Mesendoderm (in vitro differentiated cells): Measurements from ENCODE around the gene TAF1D.

Experiments
- DNase-seq: peaks from one replicate; pipeline ENCODE4 v3.0.0; 2013
- H2AK5ac ChIP-seq: 2 replicates; pipeline ENCODE4 v1.6.1; 2013; ENCODE audit warnings: low read length, inconsistent platforms
- H2BK120ac ChIP-seq: 2 replicates; pipeline ENCODE4 v1.6.1; 2013; ENCODE audit warnings: low read depth, mild to moderate bottlenecking, low read length, moderate library complexity, mixed read lengths
- H2BK15ac ChIP-seq: replicated peaks from 2 replicates; pipeline ENCODE4 v1.6.1; 2013; ENCODE audit warnings: low read depth, mild to moderate bottlenecking, moderate library complexity
- H2BK5ac ChIP-seq: 2 replicates; pipeline ENCODE4 v1.6.1; 2013; ENCODE audit warnings: low read length, inconsistent platforms
- H3K18ac ChIP-seq: 2 replicates; pipeline ENCODE4 v1.6.1; 2013; ENCODE audit warnings: mild to moderate bottlenecking, low read length, mixed read lengths
- H3K23ac ChIP-seq: one replicate; pipeline ENCODE4 v1.6.1; 2013; ENCODE audit warnings: low read length
- H3K27ac ChIP-seq: 2 replicates; pipeline ENCODE4 v1.5.1; 2013; ENCODE audit warnings: low read depth, mild to moderate bottlenecking, inconsistent platforms, low read length, moderate library complexity
- H3K27me3 ChIP-seq: 2 replicates; pipeline ENCODE4 v1.6.1; 2013; ENCODE audit warnings: low read length, control low read depth, mild to moderate bottlenecking, inconsistent platforms; ENCODE audit not compliant: insufficient read depth, poor library complexity
- H3K36me3 ChIP-seq: 2 replicates; pipeline ENCODE4 v1.6.1; 2013; ENCODE audit warnings: low read length, inconsistent platforms; ENCODE audit not compliant: control insufficient read depth, insufficient read depth
- H3K4ac ChIP-seq: one replicate; pipeline ENCODE4 v1.6.1; 2013; ENCODE audit warnings: low read depth, mild to moderate bottlenecking, low read length, moderate library complexity
- H3K4me1 ChIP-seq: 2 replicates; pipeline ENCODE4 v1.6.1; 2013; ENCODE audit warnings: low read depth, low read length, inconsistent platforms; ENCODE audit not compliant: control insufficient read depth
- H3K4me2 ChIP-seq: 2 replicates; pipeline ENCODE4 v1.6.1; 2013; ENCODE audit warnings: low read length
- H3K4me3 ChIP-seq: 2 replicates; pipeline ENCODE4 v1.5.1; 2013; ENCODE audit warnings: mild to moderate bottlenecking, low read length
- H3K56ac ChIP-seq: one replicate; pipeline ENCODE4 v1.6.1; 2013; ENCODE audit warnings: low read length
- H3K79me1 ChIP-seq: 2 replicates; pipeline ENCODE4 v1.6.1; 2013; ENCODE audit warnings: low read length, inconsistent platforms
- H3K79me2 ChIP-seq: 2 replicates; pipeline ENCODE4 v1.6.1; 2013; ENCODE audit warnings: mild to moderate bottlenecking, low read length; ENCODE audit not compliant: control insufficient read depth, insufficient read depth
- H3K9ac ChIP-seq: 2 replicates; pipeline ENCODE4 v1.6.1; 2013; ENCODE audit warnings: low read length, inconsistent platforms
- H4K5ac ChIP-seq: one replicate; pipeline ENCODE4 v1.6.1; 2013; ENCODE audit warnings: low read length
- H4K8ac ChIP-seq: one replicate; pipeline ENCODE4 v1.6.1; 2013; ENCODE audit warnings: low read depth, mild to moderate bottlenecking, control low read depth, low read length, moderate library complexity
- whole genome bisulfite sequencing: extraction: QIAGEN DNeasy Blood & Tissue Kit; methylation state at CpG from one replicate; pipeline ENCODE4 v1.1.7; 2013; ENCODE audit warnings: low lambda C conversion rate, missing lambda C conversion rate; ENCODE audit not compliant: insufficient coverage; ENCODE audit errors: extremely low coverage; 5-methylcytosine and 5-hydroxymethylcytosine counted together

TAF1D gene

DNA sequence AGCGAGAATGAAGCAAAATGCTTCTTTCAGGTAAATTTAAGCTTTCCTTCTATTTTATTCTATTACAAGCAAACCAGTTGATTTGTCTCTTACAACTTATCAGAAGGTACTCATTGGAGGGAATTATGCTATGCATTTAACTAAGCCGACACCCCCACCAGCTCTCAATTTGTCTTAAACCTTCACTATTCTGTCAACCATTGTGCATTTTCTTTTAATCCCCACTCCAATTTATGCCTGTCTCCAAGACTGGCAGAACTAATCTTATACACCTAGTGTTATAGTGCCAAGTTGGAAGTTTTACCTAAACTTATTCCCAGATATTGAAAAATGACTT is 12.5 kb downstream of the TAF1D start:
- Histone ChIP-seq H3K4ac (no peak overlapping the region), H3K27ac (no peak overlapping the region)
- no peak for DNase-seq

DNA sequence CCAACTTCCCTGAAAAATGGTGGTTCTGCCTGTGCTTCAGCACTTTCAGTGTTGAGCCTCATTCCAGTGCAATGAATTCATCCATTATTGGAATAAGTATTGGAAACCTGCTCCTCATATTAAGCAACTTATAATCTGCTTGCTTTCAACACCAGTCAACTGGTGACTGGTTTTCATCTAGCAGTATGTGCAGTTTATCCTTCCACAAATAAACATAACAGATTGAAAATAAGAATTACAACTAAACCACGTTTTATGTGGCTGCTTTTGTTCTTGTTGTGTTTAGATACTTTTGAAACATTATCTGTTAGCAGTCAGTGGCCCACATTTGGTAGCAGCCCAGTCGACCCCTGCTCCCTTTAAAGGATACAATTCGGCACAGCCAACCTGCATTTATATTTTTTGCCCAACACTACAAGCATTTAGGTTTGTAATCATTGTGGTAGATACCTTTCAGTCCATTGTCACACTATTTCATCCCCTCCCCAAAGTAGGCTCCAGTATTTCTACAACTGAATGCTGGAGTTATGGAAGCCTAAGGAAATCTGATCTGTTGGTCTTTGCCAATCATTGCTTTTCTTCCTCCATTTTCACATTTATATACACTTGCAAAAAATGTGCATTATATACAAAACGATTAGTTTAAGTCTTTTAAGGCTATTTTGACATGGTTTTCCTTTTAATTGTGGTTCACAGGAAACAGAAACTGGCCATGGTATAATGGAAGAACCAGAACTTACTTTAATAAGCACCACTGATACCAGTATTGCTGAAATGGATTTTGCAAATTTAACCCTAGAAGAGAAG is 13.1 kb downstream of the TAF1D start:
- Histone ChIP-seq H2BK5ac (no peak overlapping the region), H3K4me3 (no peak overlapping the region), H3K79me1 (no peaks in the 10 kb centered on the region), H3K27me3 (no peaks in the 10 kb centered on the region), H2BK120ac (no peak overlapping the region), H2AK5ac (no peak overlapping the region), H2BK15ac (no peak overlapping the region), H3K23ac (no peak overlapping the region), H3K79me2 (no peaks in the 10 kb centered on the region), H3K9ac (no peak overlapping the region), H3K27ac (no peak overlapping the region), H3K56ac (no peak overlapping the region), H4K8ac (no peak overlapping the region), H3K36me3 (peaks cover 2% of the 10 kb centered on the region), H3K4me1 (no peaks in the 10 kb centered on the region), H3K4me2 (no peak overlapping the region), H3K18ac (no peak overlapping the region), H4K5ac (no peak overlapping the region), H3K4ac (no peak overlapping the region)
- no CpG with 5 or more reads among the region's 4 CpGs for whole genome bisulfite sequencing
- DNase-seq, result no peak

More for the DNA sequence above, 12.5 kb downstream of the TAF1D start:
- no peaks in the 10 kb centered on the region for H3K79me2 ChIP-seq
- H3K18ac ChIP-seq, result no peak overlapping the region
- H2BK15ac ChIP-seq, result no peak overlapping the region
- no peak overlapping the region for H2BK5ac ChIP-seq
- WGBS, result no CpG with 5 or more reads among the region's 2 CpGs
- no peak overlapping the region for H3K4me3 ChIP-seq
- no peak overlapping the region for H4K5ac ChIP-seq
- no peak overlapping the region for H4K8ac ChIP-seq
- H3K56ac ChIP-seq, result no peak overlapping the region
- H3K79me1 ChIP-seq, result no peaks in the 10 kb centered on the region
- H3K4me2 ChIP-seq, result no peak overlapping the region
- H3K4me1 ChIP-seq, result no peaks in the 10 kb centered on the region
- H3K36me3 ChIP-seq, result peaks cover 4% of the 10 kb centered on the region
- no peak overlapping the region for H2BK120ac ChIP-seq
- H3K9ac ChIP-seq, result no peak overlapping the region
- no peak overlapping the region for H3K23ac ChIP-seq
- no peak overlapping the region for H2AK5ac ChIP-seq
- no peaks in the 10 kb centered on the region for H3K27me3 ChIP-seq

DNA sequence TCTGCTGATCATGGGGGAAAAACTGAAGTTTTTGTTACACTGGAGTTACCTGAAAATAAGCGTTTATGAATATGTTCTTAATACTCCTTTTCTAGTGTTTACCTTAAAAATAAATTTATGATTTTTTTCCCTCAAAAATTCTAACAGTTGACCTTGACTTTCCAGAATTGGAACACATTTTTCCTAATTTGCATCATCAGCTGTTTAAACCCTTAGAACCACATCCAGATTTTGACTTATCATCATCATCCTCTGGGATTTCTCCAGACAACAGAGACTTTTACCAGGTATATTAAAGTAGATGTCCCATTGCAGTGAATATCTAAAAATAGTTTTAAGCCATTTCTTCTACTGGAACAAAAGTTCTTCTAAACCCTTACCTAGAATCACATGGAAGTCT is 17.2 kb downstream of the TAF1D start:
- WGBS, result no CpG with 5 or more reads among the region's 1 CpG
- Histone ChIP-seq H3K56ac (no peak overlapping the region), H2AK5ac (no peak overlapping the region), H3K23ac (no peak overlapping the region), H4K8ac (no peak overlapping the region), H3K27ac (no peak overlapping the region), H3K79me1 (no peaks in the 10 kb centered on the region), H2BK120ac (no peak overlapping the region), H3K4me2 (no peak overlapping the region), H4K5ac (no peak overlapping the region), H3K79me2 (no peaks in the 10 kb centered on the region), H3K36me3 (no peaks in the 10 kb centered on the region), H3K4ac (no peak overlapping the region), H2BK5ac (no peak overlapping the region), H3K18ac (no peak overlapping the region), H3K4me3 (no peak overlapping the region), H3K9ac (no peak overlapping the region), H3K27me3 (no peaks in the 10 kb centered on the region), H3K4me1 (no peaks in the 10 kb centered on the region), H2BK15ac (no peak overlapping the region)
- DNase-seq, result no peak

DNA sequence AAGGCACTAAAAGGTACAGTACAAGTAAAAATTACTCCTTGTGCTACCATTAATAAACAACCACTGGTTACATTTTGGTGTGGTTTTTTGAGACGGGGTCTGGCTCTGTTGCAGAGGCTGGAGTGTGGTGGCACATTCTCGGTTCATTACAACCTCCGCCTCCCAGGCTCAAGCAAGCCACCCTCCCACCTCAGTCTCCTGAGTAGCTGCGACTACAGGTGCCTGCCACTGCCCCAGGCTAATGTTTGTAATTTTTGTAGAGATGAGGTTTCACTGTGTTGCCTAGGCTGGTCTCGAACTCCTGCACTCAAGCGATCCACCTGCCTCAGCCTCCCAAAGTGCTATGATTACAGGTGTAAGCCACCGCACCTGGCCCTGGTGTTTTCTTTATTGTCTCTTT is 20.8 kb downstream of the TAF1D start:
- WGBS, result no CpG with 5 or more reads among the region's 7 CpGs
- Histone ChIP-seq H3K79me1 (no peaks in the 10 kb centered on the region), H3K36me3 (no peaks in the 10 kb centered on the region), H3K4me3 (no peak overlapping the region), H3K18ac (no peak overlapping the region), H2BK5ac (no peak overlapping the region), H3K79me2 (no peaks in the 10 kb centered on the region), H2BK15ac (no peak overlapping the region), H3K27ac (no peak overlapping the region), H3K4ac (no peak overlapping the region), H3K23ac (no peak overlapping the region), H2AK5ac (no peak overlapping the region), H3K27me3 (no peaks in the 10 kb centered on the region), H3K4me1 (peaks cover 2% of the 10 kb centered on the region), H4K8ac (no peak overlapping the region), H2BK120ac (no peak overlapping the region), H4K5ac (no peak overlapping the region), H3K9ac (no peak overlapping the region), H3K4me2 (no peak overlapping the region), H3K56ac (no peak overlapping the region)
- DNase-seq, result peak; percentile 44

DNA sequence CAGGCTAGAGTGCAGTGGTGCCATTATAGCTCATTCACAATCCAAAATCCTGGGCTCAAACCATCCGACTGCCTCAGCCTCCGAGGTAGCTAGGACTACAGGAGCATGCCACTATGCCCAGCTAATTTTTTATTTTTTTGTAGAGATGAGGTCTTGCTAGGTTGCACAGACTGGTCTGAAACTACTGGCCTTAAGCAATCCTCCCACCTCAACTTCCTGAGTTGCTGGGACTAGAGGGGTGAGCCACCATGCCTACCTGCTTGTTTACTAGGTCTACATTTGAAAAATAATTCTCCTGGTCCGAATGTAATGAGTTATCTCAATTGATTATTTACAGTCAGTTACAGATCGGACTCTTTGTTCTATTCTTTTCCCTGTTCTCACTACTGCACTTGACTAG is 22.0 kb downstream of the TAF1D start:
- H3K79me1 ChIP-seq, result no peaks in the 10 kb centered on the region
- H3K56ac ChIP-seq, result no peak overlapping the region
- no peak overlapping the region for H3K27ac ChIP-seq
- H2BK120ac ChIP-seq, result no peak overlapping the region
- H3K4me1 ChIP-seq, result peaks cover 2% of the 10 kb centered on the region
- H2BK15ac ChIP-seq, result no peak overlapping the region
- no peak overlapping the region for H3K9ac ChIP-seq
- no peaks in the 10 kb centered on the region for H3K27me3 ChIP-seq
- H2AK5ac ChIP-seq, result no peak overlapping the region
- no peaks in the 10 kb centered on the region for H3K36me3 ChIP-seq
- H3K79me2 ChIP-seq, result no peaks in the 10 kb centered on the region
- no peak overlapping the region for H4K8ac ChIP-seq
- no peak for DNase-seq
- no peak overlapping the region for H4K5ac ChIP-seq
- H3K4ac ChIP-seq, result no peak overlapping the region
- H2BK5ac ChIP-seq, result no peak overlapping the region
- no peak overlapping the region for H3K4me2 ChIP-seq
- no CpG with 5 or more reads among the region's 4 CpGs for WGBS
- no peak overlapping the region for H3K18ac ChIP-seq
- no peak overlapping the region for H3K23ac ChIP-seq
- H3K4me3 ChIP-seq, result no peak overlapping the region

DNA sequence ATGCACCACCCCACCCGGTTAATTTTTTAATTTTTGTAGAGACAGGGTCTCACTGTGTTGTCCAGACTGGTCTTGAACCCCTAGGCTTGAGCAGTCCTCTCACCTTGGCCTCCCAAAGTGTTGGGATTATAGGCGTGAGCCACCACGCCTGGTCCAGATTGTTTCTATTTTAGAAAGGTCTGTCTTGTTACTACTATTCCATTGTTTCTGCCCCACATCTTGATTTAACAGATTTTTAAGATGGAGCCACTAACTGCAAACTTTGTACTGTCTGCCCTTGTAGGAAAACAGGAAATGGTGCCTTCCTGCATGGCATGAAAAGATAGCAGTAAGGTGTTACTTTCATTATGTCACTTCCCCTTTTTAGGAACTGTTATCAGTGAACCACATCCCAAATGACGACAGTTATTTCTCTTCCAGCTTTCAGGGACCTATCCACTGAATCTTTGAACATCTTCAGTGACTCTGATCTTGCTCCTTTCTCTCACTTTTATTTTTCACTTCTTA is 23.2 kb downstream of the TAF1D start:
- peak; percentile 69 for DNase-seq
- Histone ChIP-seq H4K5ac (no peak overlapping the region), H2AK5ac (no peak overlapping the region), H3K56ac (no peak overlapping the region), H2BK5ac (no peak overlapping the region), H3K79me1 (no peaks in the 10 kb centered on the region), H3K27ac (no peak overlapping the region), H3K18ac (no peak overlapping the region), H2BK15ac (no peak overlapping the region), H2BK120ac (no peak overlapping the region), H3K79me2 (no peaks in the 10 kb centered on the region), H3K4me1 (peaks cover 2% of the 10 kb centered on the region), H3K27me3 (no peaks in the 10 kb centered on the region), H3K4me3 (no peak overlapping the region), H3K4me2 (no peak overlapping the region), H4K8ac (no peak overlapping the region), H3K9ac (no peak overlapping the region), H3K23ac (no peak overlapping the region), H3K4ac (no peak overlapping the region), H3K36me3 (no peaks in the 10 kb centered on the region)
- no CpG with 5 or more reads among the region's 4 CpGs for WGBS
